Activated T-helper 1 cell treated with Interleukin-2 at 50 U/mL for 16 hours (primary cell): Measurements from ENCODE around the gene CDK19.

Experiments
- DNase-seq: peaks from one replicate; pipeline ENCODE4 v3.0.0-alpha.2; 2020; ENCODE audit warnings: low read depth

CDK19 gene

GRCh38 chr6:110660066-110660655, 155.1 kb downstream of the CDK19 start:
- DNase-seq, result no peak

- no peak for DNase-seq
Observed at GRCh38 chr6:110658631-110659211, 156.5 kb downstream of the CDK19 start.

DNA sequence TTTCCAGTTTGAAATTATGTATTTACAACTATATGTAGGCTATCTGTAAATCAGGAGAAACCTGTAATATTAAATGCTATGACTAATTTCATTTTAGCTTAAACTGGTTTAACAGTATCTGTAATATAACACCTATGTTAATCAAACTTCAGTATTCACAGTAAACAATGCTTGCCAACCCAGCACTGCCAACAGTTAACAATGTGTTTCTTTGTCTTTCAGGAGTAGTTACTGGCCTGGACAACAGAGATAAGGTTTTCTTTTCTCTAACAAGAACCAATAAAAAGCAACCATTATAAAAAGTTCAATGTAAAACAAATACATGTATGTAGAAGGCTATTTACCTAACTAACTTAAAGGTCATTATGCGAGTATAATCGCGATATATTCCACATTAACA, 158.8 kb downstream of the CDK19 start:
- DNase-seq, result no peak

GRCh38 chr6:110655821-110656220, 159.4 kb downstream of the CDK19 start:
- no peak for DNase-seq

GRCh38 chr6:110654096-110654820, 161.0 kb downstream of the CDK19 start:
- DNase-seq, result no peak

DNA sequence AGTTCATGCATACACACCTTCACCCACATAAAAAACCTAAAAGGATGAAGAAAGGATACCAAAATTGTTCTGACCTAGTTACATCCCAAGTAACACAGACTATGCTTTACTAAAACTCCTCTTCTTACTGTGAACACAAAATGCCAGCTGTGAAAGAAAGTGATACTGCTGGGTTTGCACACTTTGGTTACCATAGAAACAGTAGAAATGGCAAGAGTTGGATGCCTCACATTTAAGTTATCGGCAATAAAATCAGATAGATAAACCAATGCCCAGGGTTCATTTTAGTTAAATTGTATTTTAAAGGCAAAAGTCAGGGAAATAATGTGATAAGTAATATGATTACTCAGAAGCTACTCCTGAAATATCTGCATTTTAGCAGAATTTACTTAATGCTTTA, 161.9 kb downstream of the CDK19 start:
- DNase-seq, result no peak

DNA sequence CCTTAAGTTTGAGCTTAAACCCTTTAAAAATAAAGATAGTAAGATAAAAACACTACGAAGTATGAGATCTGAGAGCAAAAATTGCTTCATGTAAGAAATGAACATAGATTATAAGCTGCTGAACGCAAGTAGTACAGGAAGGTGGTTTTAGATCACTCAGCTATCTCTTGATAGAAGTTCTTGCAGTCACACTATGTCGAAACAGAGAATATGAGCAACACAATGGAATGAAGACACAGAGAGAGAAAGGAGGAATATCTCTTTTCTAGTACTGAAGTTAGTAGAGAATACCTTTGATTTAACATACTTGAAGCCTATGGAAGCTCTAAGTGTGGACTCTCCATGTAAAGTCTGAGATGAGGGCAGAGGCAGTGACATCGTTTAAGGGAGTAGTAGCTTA, 162.7 kb downstream of the CDK19 start:
- no peak for DNase-seq

GRCh38 chr6:110650755-110651154, 164.5 kb downstream of the CDK19 start:
- no peak for DNase-seq

DNA sequence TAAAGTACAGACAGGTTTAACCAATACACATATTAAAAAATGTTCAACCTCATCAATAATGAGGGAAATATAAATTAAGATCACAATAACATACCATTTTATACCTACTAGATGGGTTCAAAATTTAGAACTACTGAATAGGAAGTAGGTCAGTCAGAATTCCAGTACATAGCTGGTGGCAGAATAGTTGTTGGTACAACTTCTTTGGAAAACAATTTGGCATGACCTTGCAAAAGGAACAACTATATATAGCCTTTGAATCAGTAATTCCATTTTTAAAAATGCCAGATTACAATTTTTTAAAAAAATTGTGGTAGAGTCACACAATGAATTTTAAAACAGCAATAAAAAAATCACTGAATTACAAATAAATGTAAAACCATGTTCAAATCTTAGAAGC, 165.6 kb downstream of the CDK19 start:
- no peak for DNase-seq

DNA sequence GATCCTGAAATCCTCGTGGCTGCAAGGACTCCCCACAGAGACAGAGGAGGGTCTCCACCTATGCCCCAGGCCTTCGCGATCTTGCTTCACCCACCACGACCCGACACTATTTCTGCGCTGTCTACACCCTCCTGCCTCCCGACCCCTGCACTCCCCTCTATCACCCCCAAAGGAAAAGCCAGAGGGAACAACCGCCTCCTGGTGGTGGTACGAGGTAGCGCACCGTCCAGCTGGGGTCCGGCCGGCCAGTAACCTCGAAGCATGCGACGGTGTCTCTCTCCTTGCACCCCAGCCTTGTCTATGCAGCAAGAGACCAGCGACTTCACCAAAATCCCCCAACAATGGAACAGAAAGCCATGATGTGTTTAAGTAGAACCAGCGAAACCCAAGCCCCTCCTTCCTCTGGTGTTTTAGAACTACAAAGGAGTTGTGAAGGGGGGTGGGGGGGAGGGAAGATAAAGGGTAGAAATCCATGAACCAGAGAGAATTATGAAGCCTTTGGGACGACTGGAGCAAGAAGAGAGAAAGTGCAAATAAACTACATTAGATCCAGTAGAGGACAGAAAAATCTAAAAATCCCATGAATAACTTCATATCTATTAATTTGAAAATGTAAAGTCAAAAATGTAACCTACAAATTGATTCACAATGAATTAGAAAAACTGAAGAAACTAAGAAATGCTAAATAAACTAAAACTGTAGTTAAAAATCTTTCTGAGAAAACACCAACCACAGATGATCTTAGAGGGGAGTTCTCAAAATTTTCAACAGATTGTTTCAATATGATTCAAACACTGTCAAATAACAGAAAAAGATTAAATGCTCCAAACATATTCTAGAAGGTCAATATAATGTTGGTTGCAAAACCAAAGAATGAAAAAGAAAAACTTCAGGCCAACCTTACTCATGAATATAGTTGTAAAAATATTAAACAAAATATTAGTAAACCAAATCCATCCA, 168.0 kb downstream of the CDK19 start:
- DNase-seq, result no peak

- DNase-seq, result no peak
Observed at GRCh38 chr6:110646419-110646698, 168.9 kb downstream of the CDK19 start.

- DNase-seq, result no peak
Observed at GRCh38 chr6:110645685-110646418, 169.4 kb downstream of the CDK19 start.

DNA sequence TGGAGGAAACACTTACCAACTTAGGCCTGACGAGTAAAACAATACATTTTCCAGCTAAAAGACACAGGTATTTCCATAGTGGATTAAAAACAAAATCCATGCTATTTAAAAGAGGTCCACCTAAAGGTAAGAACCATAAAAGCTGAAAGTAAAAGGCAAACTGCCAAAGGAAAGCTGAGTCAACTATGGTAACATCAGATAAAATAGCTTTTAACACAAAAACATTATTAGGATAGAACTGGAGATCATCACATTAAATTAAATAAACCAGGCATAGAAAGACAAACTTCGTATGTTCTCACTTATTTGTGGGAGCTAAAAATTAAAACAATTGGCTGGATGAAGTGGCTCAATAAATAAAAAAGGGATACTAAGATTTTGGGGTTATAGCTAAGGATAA, 172.1 kb downstream of the CDK19 start:
- no peak for DNase-seq

GRCh38 chr6:110642711-110643110, 172.6 kb downstream of the CDK19 start:
- no peak for DNase-seq

DNA sequence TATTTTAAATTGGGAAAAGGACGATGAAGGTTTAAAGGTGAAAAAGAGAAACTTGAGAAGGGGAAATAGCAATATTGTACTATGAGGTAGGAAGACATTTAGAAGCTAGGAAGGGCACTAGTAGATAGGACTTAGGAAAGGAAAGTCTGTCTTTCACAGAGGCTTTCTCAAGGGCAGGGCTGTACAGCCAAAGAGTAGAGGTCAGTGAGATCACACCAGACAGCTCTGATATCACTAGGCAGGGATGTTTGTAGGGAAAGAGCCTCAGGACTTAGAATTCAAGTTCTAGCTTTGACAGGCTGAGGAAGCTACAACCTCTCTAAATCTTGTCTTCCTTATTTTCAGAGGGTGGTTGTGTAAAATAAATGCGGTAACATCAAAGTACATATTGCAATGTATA, 178.5 kb downstream of the CDK19 start:
- no peak for DNase-seq

- DNase-seq, result no peak
Observed at GRCh38 chr6:110635096-110635495, 180.2 kb downstream of the CDK19 start.

DNA sequence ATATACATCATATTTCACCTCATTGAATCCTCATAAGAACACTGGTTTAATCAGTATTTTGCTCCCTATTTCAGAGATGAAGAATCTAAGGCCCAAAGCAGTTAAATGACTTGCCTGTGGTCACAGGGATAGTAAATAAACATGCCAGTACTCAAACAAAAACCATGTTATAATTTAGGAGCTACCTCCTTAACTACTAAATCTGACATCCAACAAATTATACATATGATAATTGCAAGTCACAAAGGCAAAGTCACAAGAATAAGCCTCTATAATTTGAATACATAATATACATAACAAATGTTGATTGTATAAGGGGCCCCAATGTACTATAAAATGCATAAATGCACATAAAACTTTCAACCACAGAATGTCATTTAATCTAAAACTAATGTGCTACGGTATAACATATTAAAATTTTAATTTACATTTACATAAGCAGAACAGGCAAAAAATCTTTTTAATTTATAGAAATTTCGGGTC, 181.5 kb downstream of the CDK19 start:
- DNase-seq, result no peak

GRCh38 chr6:110629153-110629552, 186.1 kb downstream of the CDK19 start:
- DNase-seq, result no peak

DNA sequence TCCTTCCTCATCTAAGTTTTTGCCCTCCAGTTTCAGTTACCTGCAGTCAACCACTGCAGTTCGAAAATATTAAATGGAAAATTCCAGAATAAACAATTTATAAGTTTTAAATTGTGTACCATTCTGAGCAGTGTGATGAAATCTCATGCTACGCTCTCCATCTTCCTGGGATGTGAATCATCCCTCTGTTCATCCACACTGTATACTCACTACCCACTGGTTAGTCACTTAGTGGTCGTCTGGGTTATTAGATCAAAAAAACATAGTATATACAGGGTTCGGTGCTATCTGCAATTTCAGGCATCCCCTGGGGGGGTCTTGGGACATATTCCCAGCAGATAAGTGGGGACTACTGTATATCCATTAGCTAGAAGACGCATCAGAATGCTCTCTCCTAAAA, 186.9 kb downstream of the CDK19 start:
- DNase-seq, result no peak

DNA sequence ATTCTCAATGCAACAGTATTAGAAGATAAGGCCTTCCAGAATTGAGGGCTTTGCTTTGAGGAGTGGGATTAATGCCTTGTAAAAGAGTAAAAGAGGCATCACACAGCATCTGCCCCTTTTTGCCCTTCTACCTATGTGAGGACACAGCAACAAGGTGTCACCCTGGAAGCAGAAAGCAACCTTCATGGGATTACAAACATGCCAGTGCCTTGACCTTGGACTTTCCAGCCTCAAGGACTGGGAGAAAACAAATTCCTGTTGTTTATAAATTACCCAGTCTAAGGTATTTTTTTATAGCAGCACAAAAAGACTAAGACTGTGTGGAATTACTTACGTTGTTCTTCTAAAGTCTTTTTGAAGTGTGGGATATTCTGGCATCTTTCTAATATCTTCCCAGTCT, 188.8 kb downstream of the CDK19 start:
- DNase-seq, result no peak

- DNase-seq, result no peak
Observed at GRCh38 chr6:110625883-110626282, 189.4 kb downstream of the CDK19 start.
